Aorta (tissue), 5 donors: ENCODE data around the gene ARID1A. TPM values are rescaled to one million over a fixed set of nuclear protein-coding genes. Genes with fewer than 3 reads are reported as not detected.

ENCODE experiments used
- ATAC-seq: fragments of 200-7000 bp; cut with Tn5 transposase; one replicate; pipeline ENCODE4 v1.9.1; 2022; ENCODE audit warnings: moderate library complexity; ENCODE audit not compliant: low FRiP score
- DNase-seq, 2 donors: peaks; one replicate each; pipeline ENCODE4 v3.0.0-alpha.2; 2020
- H3K27ac ChIP-seq, 2 donors: one replicate each; pipeline ENCODE4 v1.5.1; 2013; ENCODE audit warnings: low read length in 2 of 2, mild to moderate bottlenecking in 2 of 2, moderate library complexity in 2 of 2, control low read depth in 1 of 2, inconsistent platforms in 1 of 2, low read depth in 1 of 2
- H3K27me3 ChIP-seq, 2 donors: one replicate each; pipeline ENCODE4 v1.6.1; 2013; ENCODE audit warnings: control low read depth in 1 of 2, low read length in 1 of 2, mild to moderate bottlenecking in 1 of 2, moderate library complexity in 1 of 2; ENCODE audit not compliant: insufficient read depth in 2 of 2, control insufficient read depth in 1 of 2
- H3K36me3 ChIP-seq, 2 donors: one replicate each; pipeline ENCODE4 v1.6.1; 2013; ENCODE audit warnings: control low read depth in 1 of 2, low read length in 1 of 2, mild to moderate bottlenecking in 1 of 2; ENCODE audit not compliant: insufficient read depth in 2 of 2, control insufficient read depth in 1 of 2
- H3K4me1 ChIP-seq, 2 donors: one replicate each; pipeline ENCODE4 v1.6.1; 2013; ENCODE audit warnings: low read length in 2 of 2, control low read depth in 1 of 2, mild to moderate bottlenecking in 1 of 2, moderate library complexity in 1 of 2; ENCODE audit not compliant: insufficient read depth in 2 of 2, control insufficient read depth in 1 of 2
- H3K4me3 ChIP-seq, 2 donors: one replicate each; pipeline ENCODE4 v1.5.1; 2013; ENCODE audit warnings: low read length in 2 of 2, control low read depth in 1 of 2, mild to moderate bottlenecking in 1 of 2
- H3K9me3 ChIP-seq: one replicate; pipeline ENCODE4 v1.6.1; 2013; ENCODE audit warnings: mild to moderate bottlenecking, low read length; ENCODE audit not compliant: control insufficient read depth
- WGBS, 2 donors: extraction: QIAGEN DNeasy Blood & Tissue Kit; methylation state at CpG; one replicate each; pipeline ENCODE4 v1.1.7; 2013; 5-methylcytosine and 5-hydroxymethylcytosine counted together
- intact Hi-C, 2 donors: fragments of 100-400 bp; cut with DNase I; formaldehyde crosslinking; loops; one replicate each; pipeline versions ENCODE4 v1.14.2 to v1.15.0; 2022
- polyA plus RNA-seq, 2 donors: library from polyadenylated mRNA; stranded (reverse); fragments of 200-250 nt; gene quantifications; one replicate each; pipeline ENCODE4 v1.2.3, GENCODE V29; 2013
- total RNA-seq, 2 donors: library from RNA; stranded (reverse); fragmentation: NEBNext Ultra II Directional; extraction: Animal tissue kit (Norgen Biotek cat#: 25700); gene quantifications; one replicate each; pipeline ENCODE4 v1.2.1, GENCODE V29; 2021
- donor health status: healthy with polysubstance abuse.
- donor health status: Bipolar disorder and iron deficiency.
- donor health status: DM: no; HTN: no; CAD: no.
- donor health status: DM: no; HTN: no; CAD: no.
- donor health status: DM: yes; HTN: yes; CAD: no.

ARID1A gene
- total and polyA plus RNA-seq, 4 donors = 6.5 to 72.3 (median 34.8) TPM

DNA sequence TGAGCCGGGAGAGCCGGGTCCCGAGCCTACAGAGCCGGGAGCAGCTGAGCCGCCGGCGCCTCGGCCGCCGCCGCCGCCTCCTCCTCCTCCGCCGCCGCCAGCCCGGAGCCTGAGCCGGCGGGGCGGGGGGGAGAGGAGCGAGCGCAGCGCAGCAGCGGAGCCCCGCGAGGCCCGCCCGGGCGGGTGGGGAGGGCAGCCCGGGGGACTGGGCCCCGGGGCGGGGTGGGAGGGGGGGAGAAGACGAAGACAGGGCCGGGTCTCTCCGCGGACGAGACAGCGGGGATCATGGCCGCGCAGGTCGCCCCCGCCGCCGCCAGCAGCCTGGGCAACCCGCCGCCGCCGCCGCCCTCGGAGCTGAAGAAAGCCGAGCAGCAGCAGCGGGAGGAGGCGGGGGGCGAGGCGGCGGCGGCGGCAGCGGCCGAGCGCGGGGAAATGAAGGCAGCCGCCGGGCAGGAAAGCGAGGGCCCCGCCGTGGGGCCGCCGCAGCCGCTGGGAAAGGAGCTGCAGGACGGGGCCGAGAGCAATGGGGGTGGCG is 371 bp downstream of the ARID1A start:
- no peak for ATAC-seq
- Histone ChIP-seq H3K36me3 (no peaks in the 10 kb centered on the region), H3K9me3 (no peaks in the 10 kb centered on the region), H3K4me1 (peaks cover 2 to 11% of the 10 kb centered on the region in 2 donors), H3K27me3 (no peaks in the 10 kb centered on the region), H3K27ac (peak overlapping the region; percentile 91 to 93), H3K4me3 (peak overlapping the region; percentile 95 to 100)
- WGBS, 2 donors = 1% methylated on average over 20 to 72 of the region's 72 CpGs
- intact Hi-C loops = loop anchor here (1.0 to 5.0 kb wide), 2 partner anchors 76 to 91 kb away; partner anchors contain the start of gene PIGV (in 1 of the 2)
- peak; percentile 56 to 81 for DNase-seq

DNA sequence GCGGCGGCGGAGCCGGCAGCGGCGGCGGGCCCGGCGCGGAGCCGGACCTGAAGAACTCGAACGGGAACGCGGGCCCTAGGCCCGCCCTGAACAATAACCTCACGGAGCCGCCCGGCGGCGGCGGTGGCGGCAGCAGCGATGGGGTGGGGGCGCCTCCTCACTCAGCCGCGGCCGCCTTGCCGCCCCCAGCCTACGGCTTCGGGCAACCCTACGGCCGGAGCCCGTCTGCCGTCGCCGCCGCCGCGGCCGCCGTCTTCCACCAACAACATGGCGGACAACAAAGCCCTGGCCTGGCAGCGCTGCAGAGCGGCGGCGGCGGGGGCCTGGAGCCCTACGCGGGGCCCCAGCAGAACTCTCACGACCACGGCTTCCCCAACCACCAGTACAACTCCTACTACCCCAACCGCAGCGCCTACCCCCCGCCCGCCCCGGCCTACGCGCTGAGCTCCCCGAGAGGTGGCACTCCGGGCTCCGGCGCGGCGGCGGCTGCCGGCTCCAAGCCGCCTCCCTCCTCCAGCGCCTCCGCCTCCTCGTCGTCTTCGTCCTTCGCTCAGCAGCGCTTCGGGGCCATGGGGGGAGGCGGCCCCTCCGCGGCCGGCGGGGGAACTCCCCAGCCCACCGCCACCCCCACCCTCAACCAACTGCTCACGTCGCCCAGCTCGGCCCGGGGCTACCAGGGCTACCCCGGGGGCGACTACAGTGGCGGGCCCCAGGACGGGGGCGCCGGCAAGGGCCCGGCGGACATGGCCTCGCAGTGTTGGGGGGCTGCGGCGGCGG is 1.0 kb downstream of the ARID1A start:
- no peak for ATAC-seq
- DNase-seq = peak; percentile 66 to 85
- H3K36me3 ChIP-seq = no peaks in the 10 kb centered on the region
- 1% methylated on average over 57 to 98 of the region's 98 CpGs for WGBS, 2 donors
- peaks cover 5 to 17% of the 10 kb centered on the region in 2 donors for H3K4me1 ChIP-seq
- H3K4me3 ChIP-seq = peak overlapping the region; percentile 95 to 100
- H3K9me3 ChIP-seq = no peaks in the 10 kb centered on the region
- intact Hi-C loops = loop anchor here (1.0 to 5.0 kb wide), 2 partner anchors 75 to 90 kb away; partner anchors contain the start of gene PIGV (in 1 of the 2)
- no peaks in the 10 kb centered on the region for H3K27me3 ChIP-seq
- H3K27ac ChIP-seq = peak overlapping the region; percentile 91 to 93

DNA sequence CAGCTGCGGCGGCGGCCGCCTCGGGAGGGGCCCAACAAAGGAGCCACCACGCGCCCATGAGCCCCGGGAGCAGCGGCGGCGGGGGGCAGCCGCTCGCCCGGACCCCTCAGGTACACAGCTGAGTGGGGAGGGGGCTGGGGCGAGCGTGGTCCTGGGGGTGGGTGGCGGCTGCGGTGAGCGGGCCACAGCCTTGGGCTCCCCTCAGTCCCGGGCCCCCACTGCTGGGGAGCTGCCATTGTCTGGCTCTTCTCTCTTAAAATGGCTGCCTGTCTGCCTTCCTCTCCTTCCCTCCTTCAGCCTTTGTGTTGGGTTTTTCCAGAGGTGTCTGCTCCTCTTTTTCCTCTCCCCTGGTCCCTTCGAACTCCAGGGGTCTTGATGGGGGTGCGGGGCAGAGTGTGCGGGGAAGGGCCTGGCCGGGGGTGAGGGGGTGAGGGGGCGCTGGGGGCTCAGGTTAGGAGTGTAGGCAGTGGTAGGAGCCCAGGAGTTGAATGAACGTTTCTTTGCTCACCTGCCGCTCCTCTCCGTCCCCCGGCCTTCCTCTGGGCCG is 1.7 kb downstream of the ARID1A start:
- WGBS, 2 donors = 0 to 1% methylated on average over 19 to 30 of the region's 30 CpGs
- H3K27me3 ChIP-seq = no peaks in the 10 kb centered on the region
- H3K9me3 ChIP-seq = no peaks in the 10 kb centered on the region
- H3K36me3 ChIP-seq = no peaks in the 10 kb centered on the region
- no peak for DNase-seq
- H3K4me1 ChIP-seq = peaks cover 5 to 22% of the 10 kb centered on the region in 2 donors
- H3K4me3 ChIP-seq = peak overlapping the region; percentile 95 to 100
- intact Hi-C loops = loop anchor here in 1 of 2 donors (5.0 kb wide), 1 partner anchor 75 kb away; no protein-coding TSS in a partner anchor
- ATAC-seq = no peak
- H3K27ac ChIP-seq = peak overlapping the region; percentile 61 to 93

DNA sequence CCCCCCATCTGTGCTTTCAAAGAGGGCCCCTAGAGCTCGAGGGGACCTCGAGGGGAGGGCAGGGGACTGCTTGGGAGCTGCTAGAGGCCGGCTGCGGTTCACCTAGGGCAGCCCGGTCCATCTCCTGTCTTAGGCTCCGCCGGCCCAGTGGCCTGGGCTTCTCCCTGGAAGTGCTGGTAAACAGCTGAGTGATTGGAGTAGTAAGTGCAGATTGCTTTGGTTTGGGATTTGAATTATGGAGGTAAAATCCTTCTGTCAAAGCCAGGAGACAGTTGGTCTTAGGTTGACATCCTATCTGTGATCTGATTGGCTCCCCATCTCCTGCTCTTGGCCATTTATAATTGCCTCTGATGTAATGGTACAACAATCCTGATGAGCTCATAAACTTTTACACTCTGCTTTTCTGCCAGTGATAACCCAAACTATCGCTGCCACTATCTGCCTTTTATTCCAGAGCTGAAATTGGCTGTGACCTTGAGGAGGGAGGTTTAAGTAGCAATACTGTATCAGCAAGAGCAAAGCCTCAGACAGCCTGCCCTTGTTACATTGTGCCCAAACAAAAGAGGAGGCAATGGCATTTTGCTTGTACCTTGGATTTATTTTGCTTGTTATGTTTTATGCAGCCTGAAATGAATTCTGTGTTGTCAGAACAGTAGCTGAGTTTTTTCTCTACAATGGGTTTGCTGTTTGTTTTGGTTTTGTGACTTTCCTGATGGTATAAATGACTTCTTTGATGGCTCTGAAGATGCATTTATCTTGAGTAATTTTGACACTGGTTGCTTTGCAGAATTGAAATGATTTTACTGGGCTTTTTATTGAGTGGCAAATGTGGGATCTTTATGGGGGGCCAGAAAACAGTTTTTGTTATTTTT is 2.4 kb downstream of the ARID1A start:
- peaks cover 5 to 28% of the 10 kb centered on the region in 2 donors for H3K4me1 ChIP-seq
- intact Hi-C loops = loop anchor here (2.0 to 5.0 kb wide), 2 partner anchors 25 to 74 kb away; no protein-coding TSS in a partner anchor

DNA sequence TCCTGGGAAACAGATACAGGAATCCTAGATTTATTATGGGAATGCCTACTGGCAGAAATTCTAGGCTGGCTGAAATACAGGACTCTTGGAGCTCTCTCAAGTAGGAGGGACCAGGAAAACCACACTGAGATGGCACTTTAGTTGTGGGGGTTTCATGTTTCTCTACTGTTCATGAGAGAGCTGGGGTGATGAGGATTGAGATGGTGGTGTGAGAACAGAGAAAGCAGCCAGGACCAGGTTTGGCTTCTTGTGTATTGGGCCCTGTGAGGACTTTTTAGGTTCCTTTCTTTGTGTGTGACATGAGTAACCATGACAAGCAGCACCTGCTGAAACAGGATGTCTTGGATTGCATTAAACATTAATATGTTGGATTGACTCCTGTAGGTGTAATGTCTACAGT is 4.9 kb downstream of the ARID1A start:
- H3K27ac ChIP-seq = peak overlapping the region in 1 of 2 donors; percentile 33
- no peak overlapping the region for H3K4me3 ChIP-seq
- DNase-seq = no peak
- no peaks in the 10 kb centered on the region for H3K27me3 ChIP-seq
- H3K9me3 ChIP-seq = no peaks in the 10 kb centered on the region
- intact Hi-C loops = no loop called here
- H3K4me1 ChIP-seq = peaks cover 2 to 42% of the 10 kb centered on the region in 2 donors
- H3K36me3 ChIP-seq = no peaks in the 10 kb centered on the region
- no peak for ATAC-seq

More for the DNA sequence above, 2.4 kb downstream of the ARID1A start:
- Histone ChIP-seq H3K27me3 (no peaks in the 10 kb centered on the region), H3K36me3 (no peaks in the 10 kb centered on the region), H3K9me3 (no peaks in the 10 kb centered on the region), H3K4me3 (peak overlapping the region; percentile 95 to 100), H3K27ac (peak overlapping the region; percentile 61 to 96)
- WGBS, 2 donors = 0% methylated on average over 8 of the region's 8 CpGs
- DNase-seq = peak in 1 of 2 donors; percentile 77
- ATAC-seq = peak; percentile 51

DNA sequence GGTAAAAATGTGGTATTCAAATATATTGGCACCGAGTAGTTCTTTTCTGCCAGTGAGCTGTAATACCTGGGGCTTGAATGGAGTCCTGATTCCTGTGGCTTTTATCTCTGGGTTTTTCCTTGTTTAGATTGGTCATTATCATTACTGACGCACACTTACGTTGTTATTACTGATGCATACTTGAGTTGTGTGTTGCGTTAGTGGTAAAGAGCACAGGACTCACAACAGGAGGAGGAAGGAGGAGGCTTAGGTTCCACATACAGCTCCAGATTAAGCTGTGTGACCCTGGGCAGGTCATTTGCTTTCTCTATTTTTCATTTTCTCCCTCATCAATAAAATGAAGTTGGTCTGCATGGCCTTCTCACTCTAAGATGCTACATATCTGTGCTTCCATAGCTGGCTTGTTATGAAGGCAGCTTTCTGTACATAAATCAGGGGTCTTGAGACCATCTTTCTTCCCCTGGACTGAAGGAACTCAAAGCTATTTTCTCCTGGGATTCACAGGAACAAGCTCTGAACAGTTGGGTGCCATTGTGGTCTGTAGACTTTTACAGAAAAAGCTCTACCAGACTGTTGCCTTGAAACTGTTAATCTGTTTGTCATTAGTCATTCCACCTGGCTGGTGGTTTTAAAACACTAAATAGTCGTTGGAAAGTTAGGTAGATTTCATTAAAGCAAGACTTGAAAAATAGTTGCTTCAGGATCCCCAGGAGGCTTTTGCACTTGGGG is 5.6 kb downstream of the ARID1A start:
- DNase-seq = no peak
- intact Hi-C loops = no loop called here
- peak overlapping the region in 1 of 2 donors; percentile 44 for H3K27ac ChIP-seq
- no peaks in the 10 kb centered on the region for H3K36me3 ChIP-seq
- 33 to 36% methylated on average over 5 of the region's 5 CpGs for WGBS, 2 donors
- no peak overlapping the region for H3K4me3 ChIP-seq
- H3K27me3 ChIP-seq = no peaks in the 10 kb centered on the region
- H3K9me3 ChIP-seq = no peaks in the 10 kb centered on the region
- peaks cover 2 to 49% of the 10 kb centered on the region in 2 donors for H3K4me1 ChIP-seq
- no peak for ATAC-seq

DNA sequence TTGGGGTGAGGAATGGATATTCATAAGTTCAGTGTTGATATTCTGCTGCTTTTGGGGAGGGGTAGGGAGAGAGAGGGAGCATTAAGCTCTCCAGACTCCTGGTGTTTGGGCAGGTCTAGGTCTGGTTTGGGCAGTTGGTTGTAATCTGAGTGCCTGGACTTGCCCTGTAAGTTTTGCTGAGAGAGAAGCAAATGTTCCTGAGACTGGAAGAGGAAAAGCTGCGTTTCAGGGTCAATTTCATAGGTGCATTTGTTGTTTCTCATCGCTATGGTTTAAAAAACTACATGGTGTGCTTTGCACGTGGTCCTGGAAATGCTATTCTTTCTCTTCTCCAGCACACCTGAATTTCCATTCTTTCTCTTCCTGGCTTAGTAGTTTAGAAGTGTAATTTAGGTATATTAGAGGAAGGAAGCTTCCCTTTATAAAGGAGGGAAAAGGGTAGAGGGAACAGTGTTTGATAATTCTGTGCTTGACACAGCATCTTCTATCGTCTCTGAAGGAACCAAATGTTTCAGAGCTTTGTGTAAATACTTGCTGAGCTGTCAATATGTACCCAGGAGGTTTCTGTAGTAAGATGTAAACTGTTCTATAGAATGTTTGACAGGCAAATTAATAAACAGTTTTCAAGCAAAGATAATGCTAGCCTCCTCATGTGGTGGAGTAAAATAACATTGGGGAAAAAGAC is 6.3 kb downstream of the ARID1A start:
- Histone ChIP-seq H3K27me3 (no peaks in the 10 kb centered on the region), H3K36me3 (no peaks in the 10 kb centered on the region), H3K4me3 (no peak overlapping the region), H3K27ac (peak overlapping the region in 1 of 2 donors; percentile 44), H3K9me3 (no peaks in the 10 kb centered on the region), H3K4me1 (peaks cover 5 to 55% of the 10 kb centered on the region in 2 donors)
- 15 to 16% methylated on average over 4 of the region's 4 CpGs for WGBS, 2 donors
- intact Hi-C loops = no loop called here
- DNase-seq (no peak), ATAC-seq (no peak)
